Peyer's patch (tissue), 4 donors: ENCODE measurements around the gene WRAP53.

Source experiments
- POLR2A ChIP-seq, 2 donors: fragments of 450-650 bp; IDR thresholded peaks; one replicate each; pipeline ENCODE4 v1.5.1; 2017; ENCODE audit warnings: antibody characterized with exemption in 2 of 2, mild to moderate bottlenecking in 2 of 2, moderate library complexity in 2 of 2
- TF ChIP-seq, protein P1 (sequence below), 6 experiments: fragments of 450-650 bp in 4 of 6; fragments of 200-600 bp in 2 of 6; sonication (generic) in 1 of 6; IDR thresholded peaks; one replicate each; pipeline ENCODE4 v1.5.1; 2017 to 2019; ENCODE audit warnings: antibody characterized with exemption in 6 of 6, mild to moderate bottlenecking in 3 of 6, moderate library complexity in 1 of 6

DNA sequence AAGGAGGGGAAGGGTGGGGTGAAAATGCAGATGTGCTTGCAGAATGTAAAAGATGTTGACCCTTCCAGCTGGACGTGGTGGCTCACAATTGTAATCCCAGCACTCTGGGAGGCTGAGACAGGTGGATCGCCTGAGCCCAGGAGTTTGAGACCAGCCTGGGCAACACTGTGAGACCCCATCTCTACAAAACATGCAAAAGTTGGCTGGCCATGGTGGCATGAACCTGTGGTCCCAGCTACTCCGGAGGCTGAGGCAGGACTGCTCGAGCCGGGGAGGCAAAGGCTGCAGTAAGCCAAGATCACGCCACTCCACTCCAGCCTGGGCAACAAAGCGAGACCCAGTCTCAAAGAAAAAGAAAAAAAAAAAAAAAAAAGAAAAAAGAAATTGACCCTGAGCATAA, 19.8 kb upstream of the WRAP53 start:
- TF ChIP-seq, protein P1, sequence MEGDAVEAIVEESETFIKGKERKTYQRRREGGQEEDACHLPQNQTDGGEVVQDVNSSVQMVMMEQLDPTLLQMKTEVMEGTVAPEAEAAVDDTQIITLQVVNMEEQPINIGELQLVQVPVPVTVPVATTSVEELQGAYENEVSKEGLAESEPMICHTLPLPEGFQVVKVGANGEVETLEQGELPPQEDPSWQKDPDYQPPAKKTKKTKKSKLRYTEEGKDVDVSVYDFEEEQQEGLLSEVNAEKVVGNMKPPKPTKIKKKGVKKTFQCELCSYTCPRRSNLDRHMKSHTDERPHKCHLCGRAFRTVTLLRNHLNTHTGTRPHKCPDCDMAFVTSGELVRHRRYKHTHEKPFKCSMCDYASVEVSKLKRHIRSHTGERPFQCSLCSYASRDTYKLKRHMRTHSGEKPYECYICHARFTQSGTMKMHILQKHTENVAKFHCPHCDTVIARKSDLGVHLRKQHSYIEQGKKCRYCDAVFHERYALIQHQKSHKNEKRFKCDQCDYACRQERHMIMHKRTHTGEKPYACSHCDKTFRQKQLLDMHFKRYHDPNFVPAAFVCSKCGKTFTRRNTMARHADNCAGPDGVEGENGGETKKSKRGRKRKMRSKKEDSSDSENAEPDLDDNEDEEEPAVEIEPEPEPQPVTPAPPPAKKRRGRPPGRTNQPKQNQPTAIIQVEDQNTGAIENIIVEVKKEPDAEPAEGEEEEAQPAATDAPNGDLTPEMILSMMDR (IDR thresholded peaks at IDR 0.05), result no peak
- TF ChIP-seq POLR2A (IDR thresholded peaks at IDR 0.05), result no peak
